Measurements from ENCODE around the gene SACS.
"Not testable (repeated sequence)": the region's sequence is repeated elsewhere in the genome, so short reads cannot be mapped to it uniquely, and the experiment has no call there.

The SACS gene

DNA sequence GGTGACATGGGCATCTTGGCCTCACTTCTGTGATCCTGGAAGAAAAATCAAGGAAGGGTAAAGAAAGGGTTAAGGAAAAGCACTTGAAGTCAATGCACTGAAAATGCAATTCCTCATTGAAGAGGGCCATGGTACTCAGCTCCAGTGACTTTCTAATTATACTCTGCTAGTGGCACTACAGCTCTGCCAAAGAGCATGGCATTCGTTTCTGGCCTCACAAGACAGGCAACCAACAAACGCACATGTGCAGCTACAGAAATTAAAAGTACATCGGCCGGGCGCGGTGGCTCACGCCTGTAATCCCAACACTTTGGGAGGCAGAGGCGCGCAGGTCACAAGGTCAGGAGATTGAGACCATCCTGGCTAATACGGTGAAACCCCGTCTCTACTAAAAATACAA is 21.8 kb downstream of the SACS start:
- no peak for DNase-seq (ENCODE audit: low spot score)

GRCh38 chr13:23411220-23411619 is 22.3 kb downstream of the SACS start:
- no peak for DNase-seq (ENCODE audit: low spot score)

GRCh38 chr13:23408026-23408425 is 25.5 kb downstream of the SACS start:
- no peak for DNase-seq (ENCODE audit: low spot score)

GRCh38 chr13:23401156-23401555 is 32.3 kb downstream of the SACS start:
- DNase-seq (ENCODE audit: low spot score) = not testable (repeated sequence)

- DNase-seq (ENCODE audit: low spot score) = no peak
Observed at GRCh38 chr13:23399347-23399746, 34.2 kb downstream of the SACS start.

DNA sequence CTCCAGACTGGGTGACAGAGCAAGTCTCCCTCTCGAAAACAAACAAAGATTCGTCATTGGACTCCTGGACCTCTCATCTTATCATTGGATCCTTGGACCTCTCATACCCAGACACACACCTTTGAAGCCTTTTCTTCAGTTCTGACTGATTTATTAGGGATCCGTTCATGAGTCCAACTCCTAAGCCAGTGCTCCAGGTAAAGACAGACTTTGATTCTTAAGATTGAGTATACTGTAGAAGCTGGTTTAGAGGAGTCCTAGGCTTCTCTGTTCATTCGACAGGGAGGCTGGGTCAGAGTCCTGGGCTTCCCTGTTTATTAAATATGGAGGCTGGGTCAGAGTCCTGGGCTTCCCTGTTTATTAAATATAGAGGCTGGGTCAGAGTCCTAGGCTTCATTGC is 38.7 kb downstream of the SACS start:
- no peak for DNase-seq (ENCODE audit: low spot score)

DNA sequence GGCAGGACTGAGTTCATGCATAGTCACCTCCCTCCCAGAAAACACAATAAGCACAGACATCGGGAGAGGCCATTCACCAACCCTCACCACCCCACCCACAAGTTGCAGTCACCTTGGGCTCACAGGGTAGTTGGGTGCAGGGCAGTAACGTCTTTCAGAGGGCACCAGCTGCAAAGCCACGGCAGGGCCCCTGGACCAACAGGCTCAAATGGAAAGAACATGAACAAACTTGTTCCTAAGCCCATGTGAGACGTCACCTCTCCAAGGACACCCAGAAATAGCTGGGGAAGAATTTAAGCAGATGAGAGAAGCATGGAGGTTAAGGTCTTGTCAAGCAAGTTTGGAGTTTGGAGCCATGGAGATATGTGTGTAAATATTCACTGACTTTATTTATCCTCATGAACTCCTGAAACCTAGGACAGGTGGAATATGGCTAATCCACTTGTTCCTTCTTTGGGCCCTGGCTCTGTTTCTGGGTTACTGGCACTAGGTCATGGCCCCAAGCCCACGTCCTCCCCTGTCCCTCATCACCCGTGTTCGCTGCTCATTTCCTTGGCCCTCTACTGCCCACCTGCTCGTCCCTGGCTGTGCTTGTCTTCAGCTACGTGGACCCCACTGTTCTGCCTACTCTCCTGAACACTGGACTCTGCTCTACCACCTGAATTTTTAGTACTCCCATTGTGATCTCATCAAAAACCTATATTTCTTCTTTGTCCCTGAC is 40.4 kb downstream of the SACS start:
- no peak for DNase-seq (ENCODE audit: low spot score)

GRCh38 chr13:23392313-23392712 is 41.2 kb downstream of the SACS start:
- DNase-seq (ENCODE audit: low spot score) = no peak

- DNase-seq (ENCODE audit: low spot score) = peak; percentile 42
Observed at GRCh38 chr13:23391752-23392151, 41.8 kb downstream of the SACS start.

- no peak for DNase-seq (ENCODE audit: low spot score)
Observed at GRCh38 chr13:23386533-23386932, 47.0 kb downstream of the SACS start.

DNA sequence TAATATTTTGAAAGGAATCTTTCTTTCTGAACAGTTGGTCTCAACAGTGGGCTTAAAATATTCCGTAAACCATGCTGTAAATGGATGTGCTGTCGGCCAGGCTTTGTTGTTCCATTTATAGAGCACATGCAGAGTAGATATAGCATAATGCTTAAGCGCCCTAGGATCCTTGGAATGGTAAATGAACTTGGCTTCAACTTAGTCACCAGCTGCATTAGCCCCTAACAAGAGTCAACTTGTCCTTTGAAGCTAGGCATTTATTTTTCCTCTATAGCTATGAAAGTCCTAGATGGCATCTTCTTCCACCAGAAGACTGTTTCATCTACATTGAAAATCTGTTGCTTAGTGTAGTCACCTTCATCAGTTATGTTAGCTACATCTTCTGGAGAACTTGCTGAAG is 47.6 kb downstream of the SACS start:
- DNase-seq (ENCODE audit: low spot score) = no peak

GRCh38 chr13:23384111-23384510 is 49.4 kb downstream of the SACS start:
- DNase-seq (ENCODE audit: low spot score) = peak; percentile 29

DNA sequence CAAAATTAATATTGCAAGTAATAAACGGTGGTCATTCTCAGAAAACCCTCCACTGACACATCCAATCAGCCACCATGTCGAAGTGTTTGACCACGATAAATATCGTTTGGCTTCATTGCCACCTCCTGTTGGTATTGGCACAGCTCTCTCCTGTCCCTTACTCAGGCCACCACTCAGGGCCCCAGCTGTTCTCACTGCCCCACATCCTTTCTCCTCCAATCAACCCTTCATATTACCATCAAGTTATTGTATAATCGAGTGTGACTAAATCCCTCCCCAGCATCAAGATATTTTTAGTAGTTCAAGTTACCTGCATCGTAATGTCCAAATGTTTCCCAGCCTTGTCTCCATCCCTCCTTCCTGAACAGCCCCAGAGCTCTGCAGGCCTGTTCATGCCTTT is 50.4 kb downstream of the SACS start:
- no peak for DNase-seq (ENCODE audit: low spot score)

- no peak for DNase-seq (ENCODE audit: low spot score)
Observed at GRCh38 chr13:23381866-23382265, 51.6 kb downstream of the SACS start.

GRCh38 chr13:23380534-23380933 is 53.0 kb downstream of the SACS start:
- DNase-seq (ENCODE audit: low spot score) = no peak

GRCh38 chr13:23377983-23378632 is 55.4 kb downstream of the SACS start:
- peak; percentile 91 for DNase-seq (ENCODE audit: low spot score)

- DNase-seq (ENCODE audit: low spot score) = no peak
Observed at GRCh38 chr13:23377579-23377978, 55.9 kb downstream of the SACS start.

GRCh38 chr13:23375001-23375971 is 58.2 kb downstream of the SACS start:
- peak; percentile 98 for DNase-seq (ENCODE audit: low spot score)

GRCh38 chr13:23372264-23372906 is 61.1 kb downstream of the SACS start:
- DNase-seq (ENCODE audit: low spot score) = no peak

DNA sequence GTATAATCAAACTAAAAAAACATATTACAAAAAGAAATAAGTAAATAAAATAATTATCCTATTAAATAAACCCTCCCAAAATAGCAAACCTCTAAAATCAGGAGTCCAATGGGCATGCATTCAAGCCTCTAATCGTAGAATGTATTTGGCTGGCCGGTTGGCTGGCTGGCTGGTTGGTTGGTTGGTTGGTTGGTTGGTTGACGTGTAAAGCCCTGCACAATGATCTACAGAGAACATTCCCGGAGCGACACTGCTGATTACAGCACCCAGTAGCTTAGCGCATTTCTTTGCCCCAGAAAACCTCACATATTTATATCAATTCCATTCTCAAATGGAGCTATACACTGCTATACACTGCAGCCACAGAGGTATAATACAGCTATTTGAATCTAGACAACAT is 65.6 kb downstream of the SACS start:
- no peak for DNase-seq (ENCODE audit: low spot score)

DNA sequence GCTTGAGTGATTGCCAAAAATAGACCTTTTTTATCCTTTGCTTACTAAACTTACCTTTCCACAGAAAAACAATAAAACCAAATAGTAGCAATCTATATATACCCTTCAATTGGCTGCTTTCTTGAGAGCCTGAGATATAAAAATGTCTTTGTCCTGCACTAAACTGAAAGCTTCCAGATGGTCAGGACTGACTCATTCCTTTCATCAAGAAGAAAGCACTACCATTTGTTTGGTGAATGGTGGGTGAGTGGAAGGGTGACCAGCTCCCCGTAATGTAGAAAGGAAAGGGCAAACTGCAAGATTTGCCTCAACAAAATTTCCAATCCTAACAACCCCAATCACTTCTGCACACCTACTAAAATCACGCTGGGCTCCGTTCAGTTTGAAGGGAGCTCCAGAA is 67.8 kb downstream of the SACS start:
- no peak for DNase-seq (ENCODE audit: low spot score)

DNA sequence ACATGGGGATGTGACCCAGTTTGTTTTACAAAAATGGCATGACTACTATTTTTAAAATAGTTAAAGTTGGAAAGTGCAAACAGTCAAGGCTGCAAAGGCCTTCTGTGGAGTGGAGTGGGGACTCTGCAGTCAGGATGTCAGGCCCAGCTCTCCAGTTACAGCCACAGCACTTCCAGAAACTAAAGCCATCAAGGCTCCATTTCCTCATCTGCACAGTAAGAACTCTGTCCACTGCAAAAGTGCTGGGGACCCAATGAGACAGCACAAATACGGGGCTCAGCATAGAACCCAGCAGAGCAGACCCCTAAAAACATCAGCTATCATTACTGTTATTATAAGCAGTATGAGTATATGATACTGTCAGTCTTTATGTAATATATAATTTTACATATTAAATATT is 73.6 kb downstream of the SACS start:
- DNase-seq (ENCODE audit: low spot score) = no peak

All from AG20443 (cell line).